HG03095 (cell line): Measurements from ENCODE around the gene THSD7B.
"Not testable (repeated sequence)": the region's sequence is repeated elsewhere in the genome, so short reads cannot be mapped to it uniquely, and the experiment has no call there.

Experiments used
- ATAC-seq: cut with Tn5 transposase; IDR thresholded peaks from one replicate; pipeline ENCODE4 v1.9.1; 2021; ENCODE audit warnings: moderate library complexity; ENCODE audit not compliant: unreplicated experiment

THSD7B gene

GRCh38 chr2:137232076-137232475 lies 466.7 kb downstream of the THSD7B start:
- ATAC-seq = no peak

- ATAC-seq = no peak
These were observed 467.7 kb downstream of the THSD7B start for GRCh38 chr2:137233091-137233490.

DNA sequence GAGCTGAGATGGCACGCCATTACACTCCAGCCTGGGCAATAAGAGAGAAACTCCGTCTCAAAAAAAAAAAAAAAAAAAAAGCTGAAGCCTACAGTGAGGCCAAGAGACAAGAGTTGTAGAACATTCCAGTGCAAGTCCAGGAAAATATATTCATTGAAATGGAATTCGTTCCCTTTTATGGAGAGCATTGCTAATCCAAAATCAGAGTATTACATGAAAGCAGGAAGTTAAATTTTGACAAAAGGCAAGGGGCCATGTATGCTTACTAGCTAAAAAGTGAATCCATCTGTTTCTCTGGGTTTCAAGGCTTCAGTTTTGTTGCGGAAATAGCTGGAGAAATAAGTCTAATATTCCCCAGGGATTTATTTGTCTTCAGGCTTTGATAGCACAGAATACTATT lies 471.7 kb downstream of the THSD7B start:
- no peak for ATAC-seq

DNA sequence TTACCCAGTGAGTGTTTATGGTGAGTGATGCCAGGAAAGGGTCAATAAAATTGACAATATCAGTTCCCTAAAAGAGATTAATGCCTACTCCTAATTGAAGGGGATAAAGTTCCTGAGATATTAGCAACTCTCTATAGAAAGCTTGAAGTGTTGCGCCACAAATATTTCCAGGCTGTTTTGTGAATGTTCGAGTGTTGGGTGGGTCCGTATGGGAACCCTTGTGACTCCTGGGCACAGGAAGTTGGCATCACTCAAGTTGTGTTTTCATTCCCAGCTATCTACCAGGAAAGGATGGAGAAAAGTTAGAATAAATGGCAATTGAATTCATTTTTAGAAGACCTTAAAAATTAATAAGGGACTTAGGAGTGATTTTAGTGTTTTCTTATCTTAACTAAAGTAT lies 472.7 kb downstream of the THSD7B start:
- no peak for ATAC-seq

GRCh38 chr2:137249463-137250130 lies 484.3 kb downstream of the THSD7B start:
- no peak for ATAC-seq

DNA sequence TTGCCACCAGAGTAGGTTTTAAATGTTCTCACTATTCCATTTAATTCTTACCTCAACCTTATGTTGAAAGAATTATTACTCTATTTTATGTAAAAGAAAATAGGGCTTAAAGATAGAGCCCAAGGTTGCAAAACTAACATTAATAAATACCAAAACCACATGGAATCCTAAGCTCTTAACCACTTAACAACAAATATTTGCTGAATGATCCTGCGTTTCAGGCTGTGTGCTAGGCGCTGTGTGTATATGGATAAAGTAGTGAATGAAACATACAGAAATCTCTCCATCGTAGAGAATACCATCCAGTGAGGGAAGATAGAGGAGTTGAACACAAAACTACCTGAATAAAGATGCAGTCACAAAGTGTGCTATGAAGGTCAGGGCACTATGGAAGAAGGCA lies 485.1 kb downstream of the THSD7B start:
- no peak for ATAC-seq

GRCh38 chr2:137251045-137251444 lies 485.7 kb downstream of the THSD7B start:
- ATAC-seq = no peak

DNA sequence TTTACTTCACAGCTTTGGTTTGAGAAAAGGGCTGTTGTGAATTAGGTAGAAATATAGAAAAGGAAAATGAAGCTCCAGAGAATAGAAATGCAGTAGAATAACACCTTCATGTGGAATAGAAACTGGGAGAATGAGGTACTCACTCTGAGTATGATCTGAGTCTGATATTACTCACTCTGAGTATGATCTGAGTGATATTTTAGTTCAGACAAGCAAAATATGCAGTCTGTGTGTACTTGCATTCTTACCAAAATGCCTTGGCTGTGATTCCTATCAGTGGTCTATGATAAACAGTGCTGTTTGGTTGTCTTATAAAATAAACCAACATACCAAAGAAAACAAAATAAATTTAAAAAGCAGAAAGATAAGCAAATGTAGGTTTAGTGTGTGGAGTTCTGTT lies 487.6 kb downstream of the THSD7B start:
- ATAC-seq = no peak

- no peak for ATAC-seq
These were observed 488.7 kb downstream of the THSD7B start for GRCh38 chr2:137254052-137254451.

GRCh38 chr2:137255345-137255744 lies 490.0 kb downstream of the THSD7B start:
- no peak for ATAC-seq

DNA sequence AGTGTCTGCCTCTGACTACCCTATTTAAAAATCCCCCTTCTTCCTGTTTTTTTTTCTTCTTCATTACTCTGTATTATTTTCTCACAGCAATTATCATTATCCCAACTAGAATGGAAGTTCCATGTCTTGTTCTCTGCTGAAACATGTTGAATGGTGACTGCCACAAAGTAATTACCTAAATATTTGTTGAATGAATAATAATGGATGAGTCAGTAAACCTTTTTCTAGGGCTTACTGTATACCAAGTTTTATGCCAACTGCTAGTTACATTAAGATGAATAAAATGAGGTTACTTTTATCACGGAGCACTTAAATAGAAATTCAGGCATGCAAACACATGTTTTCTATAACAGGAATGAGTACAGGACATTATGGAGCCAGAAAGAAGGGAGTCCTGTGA lies 490.6 kb downstream of the THSD7B start:
- ATAC-seq = no peak

- ATAC-seq = no peak
These were observed 496.7 kb downstream of the THSD7B start for GRCh38 chr2:137261881-137262585.

- ATAC-seq = no peak
These were observed 497.2 kb downstream of the THSD7B start for GRCh38 chr2:137262594-137262993.

DNA sequence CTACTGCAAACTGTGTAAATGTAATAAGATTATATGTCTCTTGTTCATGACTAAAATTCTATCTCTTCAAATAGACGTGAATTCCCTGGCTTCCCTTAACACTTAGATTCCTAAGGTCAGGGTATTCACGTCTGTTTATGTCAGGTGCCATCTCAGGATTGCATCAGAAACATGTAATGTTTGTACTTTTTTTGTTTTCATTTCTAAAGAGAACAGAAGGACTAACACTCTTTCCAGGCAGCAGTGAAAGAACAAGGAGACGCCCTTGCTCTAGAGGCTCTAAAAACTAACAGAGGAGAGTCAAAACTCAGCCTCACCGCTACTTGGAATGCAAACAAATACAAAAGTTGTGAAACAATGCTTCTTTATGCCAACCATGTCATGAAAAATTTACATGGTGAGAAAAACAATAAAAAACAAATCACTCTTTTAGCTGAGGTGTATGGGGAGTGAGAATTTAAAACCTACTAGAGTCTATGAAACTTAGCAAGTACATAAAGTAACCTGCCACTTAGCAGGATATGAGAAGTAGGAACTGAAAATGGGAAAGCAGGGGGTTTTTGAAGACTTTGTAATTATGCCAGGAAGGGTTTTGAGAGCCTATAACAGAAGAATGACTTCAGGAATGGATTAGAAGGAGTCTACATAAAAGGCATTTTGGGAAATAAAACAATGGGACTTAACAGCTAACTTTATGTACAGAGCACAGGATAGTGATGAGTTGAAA lies 522.7 kb downstream of the THSD7B start:
- no peak for ATAC-seq

- ATAC-seq = no peak
These were observed 526.7 kb downstream of the THSD7B start for GRCh38 chr2:137291836-137292570.

DNA sequence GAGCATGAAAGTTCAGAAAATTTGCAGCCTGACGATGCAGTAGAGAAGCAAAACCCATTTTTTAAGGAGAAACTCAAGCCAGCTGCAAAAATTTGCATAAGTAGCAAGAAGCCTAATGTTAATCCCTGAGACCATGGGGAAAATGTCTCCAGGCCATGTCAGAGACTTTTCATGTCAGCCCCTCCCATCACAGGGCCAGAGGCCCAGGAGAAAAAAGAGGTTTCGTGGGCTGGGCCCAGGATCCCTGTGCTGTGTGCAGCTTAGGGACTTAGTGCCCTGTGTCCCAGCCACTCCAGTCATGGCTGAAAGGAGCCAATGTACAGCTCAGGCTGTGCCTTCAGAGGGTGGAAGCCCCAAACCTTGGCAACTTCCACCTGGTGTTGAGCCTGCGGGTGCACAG lies 533.0 kb downstream of the THSD7B start:
- ATAC-seq = no peak

DNA sequence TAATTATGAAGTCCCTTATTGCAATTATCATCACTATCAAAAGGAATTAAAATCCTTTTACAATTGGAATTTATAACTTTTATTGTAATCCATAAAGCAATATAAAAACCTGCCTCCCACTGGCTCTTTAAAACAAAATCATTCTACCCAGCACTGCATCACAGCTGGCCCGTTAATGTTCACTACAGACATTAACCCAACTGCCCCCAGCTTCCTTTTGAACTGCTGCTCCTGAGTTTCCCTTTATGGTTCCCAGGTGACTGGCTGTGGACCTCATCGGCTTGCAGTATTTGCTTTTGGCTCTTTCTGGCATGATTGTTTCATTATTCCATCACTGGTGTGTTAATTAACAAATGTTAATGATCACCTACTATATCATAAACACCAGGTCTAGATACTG lies 535.6 kb downstream of the THSD7B start:
- ATAC-seq = no peak

GRCh38 chr2:137302957-137303356 lies 537.6 kb downstream of the THSD7B start:
- no peak for ATAC-seq

DNA sequence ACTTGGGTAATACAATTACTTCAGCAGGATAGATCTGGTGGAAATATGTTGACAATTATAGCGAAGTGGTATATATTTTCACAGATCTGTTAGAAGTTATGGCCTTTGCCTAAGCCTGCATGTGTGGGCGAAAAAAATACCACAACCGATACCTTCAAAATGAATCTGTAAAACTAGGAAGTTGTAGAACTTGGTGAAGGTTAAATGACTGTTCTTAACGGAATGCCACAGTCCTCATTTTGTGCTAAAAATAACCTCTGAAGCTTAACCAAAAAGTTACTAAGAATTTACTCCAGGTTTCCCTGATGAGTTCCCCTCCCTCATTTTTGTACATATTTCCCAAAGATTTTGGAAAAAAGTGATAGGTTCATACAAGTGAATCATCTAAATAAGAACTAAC lies 550.7 kb downstream of the THSD7B start:
- no peak for ATAC-seq

- no peak for ATAC-seq
These were observed 556.2 kb downstream of the THSD7B start for GRCh38 chr2:137321566-137321965.

DNA sequence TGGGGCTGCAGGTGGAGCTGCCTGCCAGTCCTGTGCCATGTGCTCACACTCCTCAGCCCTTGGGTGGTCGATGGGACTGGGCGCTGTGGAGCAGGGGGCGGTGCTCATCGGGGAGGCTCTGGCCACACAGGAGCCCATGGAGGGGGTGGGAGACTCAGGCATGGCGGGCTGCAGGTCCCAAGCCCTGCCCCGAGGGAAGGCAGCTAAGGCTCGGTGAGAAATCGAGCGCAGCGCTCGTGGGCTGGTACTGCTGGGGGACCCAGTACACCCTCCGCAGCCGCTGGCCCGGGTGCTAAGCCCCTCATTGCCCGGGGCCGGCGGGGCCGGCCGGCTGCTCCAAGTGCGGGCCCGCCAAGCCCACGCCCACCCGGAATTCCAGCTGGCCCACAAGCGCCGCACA lies 566.2 kb downstream of the THSD7B start:
- not testable (repeated sequence) for ATAC-seq
